ENCODE results near the gene PFN2. TPM values are rescaled to one million over a fixed set of nuclear protein-coding genes. Genes with fewer than 3 reads are reported as not detected.

The PFN2 gene, protein sequence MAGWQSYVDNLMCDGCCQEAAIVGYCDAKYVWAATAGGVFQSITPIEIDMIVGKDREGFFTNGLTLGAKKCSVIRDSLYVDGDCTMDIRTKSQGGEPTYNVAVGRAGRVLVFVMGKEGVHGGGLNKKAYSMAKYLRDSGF
- total RNA-seq = 10 to 100 TPM in 2 of 4 donors, 1 to 10 TPM in 2; 6.5 to 19.9 (median 13.2) TPM

DNA sequence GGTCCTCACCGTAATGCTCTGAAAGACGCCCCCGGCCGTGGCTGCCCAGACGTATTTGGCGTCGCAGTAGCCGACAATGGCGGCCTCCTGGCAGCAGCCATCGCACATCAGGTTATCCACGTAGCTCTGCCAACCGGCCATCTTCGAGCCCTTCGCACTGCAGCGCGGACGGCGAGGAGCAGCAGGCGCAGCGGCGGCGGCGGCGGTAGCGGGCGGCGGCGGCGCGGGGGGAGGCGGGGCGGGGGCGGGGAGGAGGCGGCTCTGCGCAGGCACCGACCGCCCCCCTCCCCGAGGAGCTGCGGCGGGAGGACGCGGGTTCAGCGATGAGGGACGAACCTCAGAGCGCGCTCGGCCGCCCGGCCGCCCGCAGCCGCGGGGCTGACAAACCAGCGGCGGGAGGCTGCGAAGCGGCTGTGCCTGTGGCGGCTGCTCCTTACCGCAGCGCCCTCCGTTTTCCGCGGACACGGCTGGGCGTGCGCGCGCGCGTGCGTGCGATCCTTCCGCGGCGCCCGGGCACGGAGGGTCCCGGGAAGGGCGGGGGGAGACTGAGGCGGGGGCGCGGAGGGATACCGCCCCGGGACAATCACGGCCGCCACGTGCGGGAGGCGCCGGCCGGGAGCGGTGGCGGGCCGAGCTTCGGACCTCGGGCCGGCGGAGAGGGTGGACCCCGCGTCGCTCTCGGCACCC is at the start of gene PFN2:
TSS of gene PFN2 (minus strand) at position 180 of the 687 bp plus-strand sequence. CDS start at position 141, 39 bp downstream.
- Histone ChIP-seq H3K27me3 (peaks cover 6% of the 10 kb centered on the region), H3K27ac (peak within 1 kb of the TSS; percentile 86), H3K36me3 (no peaks in the 10 kb centered on the region), H3K4me1 (peaks cover 22% of the 10 kb centered on the region), H3K4me3 (peak within 1 kb of the TSS; percentile 98), H3K9me3 (no peaks in the 10 kb centered on the region)
- no peak for TF ChIP-seq POLR2A (IDR thresholded peaks at IDR 0.05)
- no peak for TF ChIP-seq EP300 (IDR thresholded peaks at IDR 0.05)
- TF ChIP-seq, protein P1, sequence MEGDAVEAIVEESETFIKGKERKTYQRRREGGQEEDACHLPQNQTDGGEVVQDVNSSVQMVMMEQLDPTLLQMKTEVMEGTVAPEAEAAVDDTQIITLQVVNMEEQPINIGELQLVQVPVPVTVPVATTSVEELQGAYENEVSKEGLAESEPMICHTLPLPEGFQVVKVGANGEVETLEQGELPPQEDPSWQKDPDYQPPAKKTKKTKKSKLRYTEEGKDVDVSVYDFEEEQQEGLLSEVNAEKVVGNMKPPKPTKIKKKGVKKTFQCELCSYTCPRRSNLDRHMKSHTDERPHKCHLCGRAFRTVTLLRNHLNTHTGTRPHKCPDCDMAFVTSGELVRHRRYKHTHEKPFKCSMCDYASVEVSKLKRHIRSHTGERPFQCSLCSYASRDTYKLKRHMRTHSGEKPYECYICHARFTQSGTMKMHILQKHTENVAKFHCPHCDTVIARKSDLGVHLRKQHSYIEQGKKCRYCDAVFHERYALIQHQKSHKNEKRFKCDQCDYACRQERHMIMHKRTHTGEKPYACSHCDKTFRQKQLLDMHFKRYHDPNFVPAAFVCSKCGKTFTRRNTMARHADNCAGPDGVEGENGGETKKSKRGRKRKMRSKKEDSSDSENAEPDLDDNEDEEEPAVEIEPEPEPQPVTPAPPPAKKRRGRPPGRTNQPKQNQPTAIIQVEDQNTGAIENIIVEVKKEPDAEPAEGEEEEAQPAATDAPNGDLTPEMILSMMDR (IDR thresholded peaks at IDR 0.05) = no peak
- peak in 1 of 3 donors; percentile 42 for TF ChIP-seq POLR2AphosphoS5 (IDR thresholded peaks at IDR 0.05)
- WGBS = 0% methylated on average over 11 of the region's 102 CpGs
- peak in 1 of 2 donors; percentile 64 for DNase-seq (ENCODE audit: low spot score in 2 of 2)

DNA sequence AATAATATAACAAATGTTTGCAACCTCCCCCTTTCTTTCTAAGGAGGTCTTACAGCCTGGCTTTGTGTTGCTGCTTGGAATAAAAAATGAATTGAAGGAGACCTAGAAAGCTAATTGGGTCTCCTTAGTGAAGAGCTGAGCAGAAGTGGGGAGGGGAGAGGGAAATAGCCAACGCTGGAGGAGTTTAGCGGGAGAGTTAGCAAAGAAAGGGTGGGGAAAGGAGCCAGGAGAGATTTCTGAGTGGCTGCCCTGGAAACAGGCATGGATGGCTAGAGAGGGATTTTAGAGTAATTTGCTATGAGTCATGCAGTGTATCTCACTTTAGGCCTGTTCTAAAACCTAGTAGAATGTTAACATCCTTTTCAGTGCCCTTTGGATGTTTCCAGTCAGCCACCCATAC is 45.2 kb upstream of the PFN2 start:
- no peak for DNase-seq (ENCODE audit: low spot score in 2 of 2)
- Histone ChIP-seq H3K4me3 (no peak overlapping the region), H3K9me3 (no peaks in the 10 kb centered on the region), H3K27ac (no peak overlapping the region), H3K4me1 (no peaks in the 10 kb centered on the region), H3K27me3 (no peaks in the 10 kb centered on the region), H3K36me3 (no peaks in the 10 kb centered on the region)
- TF ChIP-seq EP300 (IDR thresholded peaks at IDR 0.05) = no peak
- TF ChIP-seq POLR2A (IDR thresholded peaks at IDR 0.05) = no peak
- TF ChIP-seq, protein P1 (IDR thresholded peaks at IDR 0.05) = no peak
- no peak for TF ChIP-seq POLR2AphosphoS5 (IDR thresholded peaks at IDR 0.05)
- 87% methylated on average over 2 of the region's 2 CpGs for WGBS

DNA sequence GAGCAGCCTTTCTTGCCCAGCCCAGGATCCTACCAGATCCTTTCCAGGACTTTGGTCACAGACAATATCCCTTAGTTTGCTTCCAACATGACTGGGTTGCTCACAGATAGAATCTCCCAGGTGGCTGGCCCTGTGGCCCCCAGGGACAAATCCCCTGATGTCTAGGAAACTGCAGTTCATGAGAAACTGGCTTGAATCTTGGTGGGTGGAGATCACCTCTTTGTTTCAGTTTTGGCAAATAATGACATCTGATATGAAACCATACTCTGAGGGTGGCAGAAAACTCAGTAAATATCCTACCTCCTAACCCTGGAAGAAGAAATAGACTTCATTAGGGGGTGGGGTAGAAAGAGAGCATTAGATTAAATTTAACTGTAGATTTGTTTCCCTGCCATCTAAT is 44.1 kb upstream of the PFN2 start:
- Histone ChIP-seq H3K4me3 (no peak overlapping the region), H3K27ac (no peak overlapping the region), H3K9me3 (no peaks in the 10 kb centered on the region), H3K27me3 (no peaks in the 10 kb centered on the region), H3K36me3 (no peaks in the 10 kb centered on the region), H3K4me1 (no peaks in the 10 kb centered on the region)
- no peak for TF ChIP-seq EP300 (IDR thresholded peaks at IDR 0.05)
- TF ChIP-seq, protein P1 (IDR thresholded peaks at IDR 0.05) = no peak
- TF ChIP-seq POLR2AphosphoS5 (IDR thresholded peaks at IDR 0.05) = no peak
- TF ChIP-seq POLR2A (IDR thresholded peaks at IDR 0.05) = no peak
- DNase-seq (ENCODE audit: low spot score in 2 of 2) = no peak

DNA sequence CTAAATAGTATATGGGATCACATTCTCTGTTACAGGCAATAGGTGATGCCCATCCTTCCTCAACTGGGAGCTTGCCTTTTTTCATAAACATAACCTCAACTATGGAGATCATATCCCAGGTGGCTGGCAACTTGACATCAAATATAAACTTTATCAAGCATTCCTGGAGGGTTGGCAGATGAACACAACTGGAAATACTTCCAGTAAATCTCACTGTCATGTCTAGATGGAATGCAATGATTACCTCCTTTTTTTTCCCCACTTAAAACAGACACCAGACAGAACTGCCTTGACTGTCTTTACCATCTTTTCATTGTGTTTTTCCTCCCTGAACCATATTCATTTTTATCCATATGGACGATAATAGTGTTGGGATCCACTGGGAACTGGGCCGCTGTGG is 43.1 kb upstream of the PFN2 start:
- DNase-seq (ENCODE audit: low spot score in 2 of 2) = no peak
- Histone ChIP-seq H3K4me3 (no peak overlapping the region), H3K4me1 (no peaks in the 10 kb centered on the region), H3K36me3 (no peaks in the 10 kb centered on the region), H3K9me3 (no peaks in the 10 kb centered on the region), H3K27ac (no peak overlapping the region), H3K27me3 (no peaks in the 10 kb centered on the region)
- WGBS = 79% methylated on average over 2 of the region's 2 CpGs
- no peak for TF ChIP-seq EP300 (IDR thresholded peaks at IDR 0.05)
- TF ChIP-seq POLR2A (IDR thresholded peaks at IDR 0.05) = no peak
- no peak for TF ChIP-seq POLR2AphosphoS5 (IDR thresholded peaks at IDR 0.05)
- TF ChIP-seq, protein P1 (IDR thresholded peaks at IDR 0.05) = no peak

DNA sequence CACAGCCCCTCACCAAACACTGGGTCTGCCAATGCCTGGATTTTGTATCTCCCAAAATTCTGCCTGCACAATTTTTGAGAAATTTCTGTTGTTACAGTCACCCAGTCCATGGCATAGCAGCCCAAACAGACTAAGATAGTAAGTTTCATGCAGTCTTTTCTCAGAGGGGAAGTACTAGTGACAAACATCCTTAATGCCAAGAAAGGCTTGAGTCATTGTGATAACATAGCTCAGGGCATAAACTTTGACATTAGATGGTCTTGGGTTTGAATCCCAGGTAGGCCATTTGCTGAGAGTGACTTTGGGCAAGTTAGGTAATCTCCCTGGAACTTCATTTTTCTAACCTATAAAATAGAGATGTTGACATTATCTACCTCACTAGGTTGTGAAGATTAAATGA is 36.1 kb upstream of the PFN2 start:
- Histone ChIP-seq H3K4me3 (no peak overlapping the region), H3K27ac (no peak overlapping the region)

More for the DNA sequence above, 36.1 kb upstream of the PFN2 start:
- no peaks in the 10 kb centered on the region for H3K27me3 ChIP-seq
- no peaks in the 10 kb centered on the region for H3K36me3 ChIP-seq
- H3K9me3 ChIP-seq = no peaks in the 10 kb centered on the region
- TF ChIP-seq, protein P1 (IDR thresholded peaks at IDR 0.05) = no peak
- TF ChIP-seq POLR2AphosphoS5 (IDR thresholded peaks at IDR 0.05) (no peak), EP300 (IDR thresholded peaks at IDR 0.05) (no peak), POLR2A (IDR thresholded peaks at IDR 0.05) (no peak)
- DNase-seq (ENCODE audit: low spot score in 2 of 2) = no peak
- H3K4me1 ChIP-seq = no peaks in the 10 kb centered on the region
